ENCODE measurements around the gene CTNNA1. TPM values are rescaled to one million over a fixed set of nuclear protein-coding genes. Genes with fewer than 3 reads are reported as not detected.
A peak's percentile ranks its signal among the peaks of the same experiment; 100 is the strongest.
"Not testable (repeated sequence)": the region's sequence is repeated elsewhere in the genome, so short reads cannot be mapped to it uniquely, and the experiment has no call there.

CTNNA1 gene
- total RNA-seq, 1 donor from 2014 or later = 310 TPM

GRCh38 chr5:138748630-138749081 is 4.6 kb upstream of the CTNNA1 start:
- Histone ChIP-seq H3K36me3 (no peaks in the 10 kb centered on the region), H3K27me3 (no peaks in the 10 kb centered on the region), H3K27ac (no peak overlapping the region), H3K9me3 (no peaks in the 10 kb centered on the region), H3K4me3 (no peak overlapping the region), H3K4me1 (peaks cover 0 to 4% of the 10 kb centered on the region in 2 donors)
- DNase-seq (ENCODE audit: low spot score in 2 of 2) = no peak
- TF ChIP-seq CTCF (IDR thresholded peaks at IDR 0.05) = no peak
- intact Hi-C loops (cut with DNase I) = no loop called here

DNA sequence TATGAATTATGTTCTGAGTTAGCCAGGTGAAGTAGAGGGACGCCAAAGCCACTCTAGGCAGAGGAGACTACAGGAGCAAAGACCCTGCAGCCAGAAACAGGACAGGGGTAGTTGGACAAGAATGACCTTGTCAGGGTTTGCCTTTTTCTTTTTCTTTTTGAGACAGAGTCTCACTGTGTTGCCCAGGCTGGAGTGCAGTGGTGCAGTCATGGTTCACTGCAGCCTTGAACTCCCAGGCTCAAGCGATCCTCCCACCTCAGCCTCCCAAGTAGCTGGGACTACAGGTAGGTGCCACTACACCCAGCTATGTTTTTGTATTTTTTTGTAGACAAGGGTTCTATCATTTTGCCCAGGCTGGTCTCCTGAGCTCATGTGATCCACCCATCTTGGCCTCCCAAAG is 1.9 kb upstream of the CTNNA1 start:
- not testable (repeated sequence) for DNase-seq (ENCODE audit: low spot score in 2 of 2); H3K9me3 ChIP-seq; H3K27me3 ChIP-seq; H3K4me3 ChIP-seq; H3K27ac ChIP-seq; H3K36me3 ChIP-seq
- peaks cover 6 to 21% of the 10 kb centered on the region in 2 donors for H3K4me1 ChIP-seq
- intact Hi-C loops (cut with DNase I) = loop anchor here (5.0 to 10.0 kb wide), 3 partner anchors 276 to 511 kb away; partner anchors contain the start of gene SIL1

DNA sequence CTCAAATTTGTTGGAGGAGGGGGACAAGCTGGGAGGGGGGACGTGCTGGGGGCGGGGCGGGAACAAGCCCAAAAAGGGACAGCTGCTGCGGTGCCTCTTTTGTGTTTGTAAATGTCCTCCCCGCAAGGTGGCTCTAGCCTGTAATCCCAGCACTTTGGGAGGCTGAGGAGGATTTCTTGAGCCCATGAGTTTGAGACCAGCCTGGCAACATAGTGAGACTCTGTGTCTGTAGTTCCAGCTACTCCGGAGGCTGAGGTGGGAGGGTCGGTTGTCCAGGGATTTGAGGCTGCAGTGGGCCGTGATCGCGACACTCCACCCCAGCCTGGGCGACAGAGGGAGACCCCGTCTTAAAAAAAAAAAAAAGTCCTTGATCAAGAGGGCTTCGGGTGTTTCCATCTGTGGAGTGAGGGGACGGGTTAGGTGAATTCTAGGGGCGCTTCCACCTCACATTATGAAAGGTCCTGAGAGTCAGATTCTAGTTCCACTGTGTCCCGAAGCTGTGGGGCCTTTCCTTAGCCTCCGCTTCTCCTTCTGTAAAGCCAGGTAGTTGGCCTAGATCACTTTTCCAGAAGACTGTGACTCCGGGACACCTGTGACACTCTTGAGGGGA is 779 bp upstream of the CTNNA1 start:
- TF ChIP-seq CTCF (IDR thresholded peaks at IDR 0.05) = no peak
- peak overlapping the region; percentile 98 to 100 for H3K27ac ChIP-seq
- H3K4me1 ChIP-seq = peaks cover 6 to 24% of the 10 kb centered on the region in 2 donors
- no peaks in the 10 kb centered on the region for H3K9me3 ChIP-seq
- no peak for DNase-seq (ENCODE audit: low spot score in 2 of 2)
- H3K27me3 ChIP-seq = no peaks in the 10 kb centered on the region
- intact Hi-C loops (cut with DNase I) = loop anchor here (5.0 to 10.0 kb wide), 3 partner anchors 275 to 510 kb away; partner anchors contain the start of gene SIL1
- H3K4me3 ChIP-seq = peak overlapping the region; percentile 93 to 98
- no peaks in the 10 kb centered on the region for H3K36me3 ChIP-seq

GRCh38 chr5:138753794-138754698 is 821 bp downstream of the CTNNA1 start:
- peaks cover 5 to 11% of the 10 kb centered on the region in 2 donors for H3K36me3 ChIP-seq
- intact Hi-C loops (cut with DNase I) = loop anchor here (5.0 to 10.0 kb wide), 3 partner anchors 273 to 508 kb away; partner anchors contain the start of gene SIL1
- H3K4me3 ChIP-seq = peak overlapping the region; percentile 93 to 98
- no peak for TF ChIP-seq CTCF (IDR thresholded peaks at IDR 0.05)
- peaks cover 6 to 24% of the 10 kb centered on the region in 2 donors for H3K4me1 ChIP-seq
- DNase-seq (ENCODE audit: low spot score in 2 of 2) = peak; percentile 72 to 96
- no peaks in the 10 kb centered on the region for H3K27me3 ChIP-seq
- no peaks in the 10 kb centered on the region for H3K9me3 ChIP-seq
- peak overlapping the region; percentile 98 to 100 for H3K27ac ChIP-seq

DNA sequence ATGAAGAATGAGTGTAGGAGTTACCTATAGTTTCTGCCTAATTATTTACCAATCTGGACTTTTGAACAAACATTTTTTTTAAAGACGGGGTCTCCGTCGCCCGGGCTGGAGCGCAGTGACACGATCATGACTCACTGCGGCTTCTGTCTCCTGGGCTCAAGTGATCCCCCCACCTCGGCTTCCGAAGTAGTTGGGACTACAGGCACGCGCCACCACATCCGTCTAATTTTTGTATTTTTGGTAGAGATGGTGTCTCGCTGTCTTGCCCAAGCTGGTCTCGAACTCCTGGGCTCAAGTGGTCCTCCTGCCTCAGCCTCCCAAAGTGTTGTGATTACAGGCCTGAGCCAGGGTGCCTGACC is 1.5 kb downstream of the CTNNA1 start:
- intact Hi-C loops (cut with DNase I) = loop anchor here (1.0 to 10.0 kb wide), 4 partner anchors 179 to 508 kb away; partner anchors contain the start of genes HSPA9 and SIL1
- Histone ChIP-seq H3K36me3 (peaks cover 5 to 11% of the 10 kb centered on the region in 2 donors), H3K27me3 (no peaks in the 10 kb centered on the region), H3K27ac (peak overlapping the region; percentile 98 to 100), H3K4me1 (peaks cover 6 to 24% of the 10 kb centered on the region in 2 donors), H3K9me3 (no peaks in the 10 kb centered on the region), H3K4me3 (peak overlapping the region; percentile 93 to 98)
- no peak for DNase-seq (ENCODE audit: low spot score in 2 of 2)
- no peak for TF ChIP-seq CTCF (IDR thresholded peaks at IDR 0.05)

Measured in ascending aorta (tissue), 2 donors.